Fibroblast of mammary gland (primary cell): ENCODE data around the gene FGGY.

ENCODE experiments used
- DNase-seq: peaks from one replicate; pipeline ENCODE4 v3.0.0-alpha.2; 2010; ENCODE audit warnings: low read depth
- H3K4me3 ChIP-seq: 2 replicates; pipeline ENCODE4 v1.5.1; 2011; ENCODE audit warnings: low read depth, mild to moderate bottlenecking, low read length, moderate library complexity; ENCODE audit not compliant: control insufficient read depth
- CTCF ChIP-seq: conservative IDR thresholded peaks from 2 replicates; pipeline ENCODE4 v1.5.1; 2011; ENCODE audit warnings: low read depth, low read length, inconsistent platforms; ENCODE audit not compliant: control insufficient read depth, insufficient read depth

Gene FGGY

DNA sequence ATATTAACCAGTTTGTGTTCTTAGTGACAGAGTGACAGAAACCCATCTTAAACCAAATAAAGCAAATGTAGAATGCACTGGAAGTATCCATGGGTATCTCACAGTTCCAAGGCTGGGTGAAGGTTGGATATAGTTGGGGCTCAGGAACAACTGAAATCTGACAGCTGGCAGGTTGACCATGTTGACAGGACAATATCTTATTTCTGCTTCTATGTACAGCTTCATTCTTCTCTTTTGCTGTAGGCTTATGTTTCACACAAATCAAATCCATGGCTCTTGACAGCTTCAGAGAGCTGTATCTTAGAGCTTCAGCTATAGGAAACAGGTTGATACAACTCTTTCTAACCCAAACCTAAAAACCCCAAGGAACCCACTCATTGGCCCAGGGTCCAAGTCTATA is 34.3 kb upstream of the FGGY start:
- no peak for DNase-seq
- TF ChIP-seq CTCF, result no peak

DNA sequence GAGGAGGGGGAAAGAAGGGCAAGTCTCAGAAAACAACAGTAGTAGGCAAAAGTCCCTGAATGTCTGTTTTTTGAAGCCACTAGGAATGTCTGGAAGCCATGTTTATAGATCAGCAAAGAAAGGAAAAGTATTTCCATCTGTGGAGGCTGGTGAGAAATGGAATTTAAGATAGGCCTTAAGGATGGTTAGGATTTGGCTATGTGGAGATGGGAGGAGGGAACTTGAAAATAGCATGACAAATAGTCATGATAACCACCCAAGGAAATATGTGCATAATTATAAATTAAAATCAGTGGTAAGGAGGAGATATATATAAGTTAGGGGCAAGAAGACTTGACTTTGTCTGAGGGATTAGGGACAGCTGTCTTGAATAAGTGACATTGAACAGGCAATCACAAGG is 33.8 kb upstream of the FGGY start:
- no peak for TF ChIP-seq CTCF
- no peak overlapping the region for H3K4me3 ChIP-seq
- no peak for DNase-seq

More for the DNA sequence above, 34.3 kb upstream of the FGGY start:
- no peak overlapping the region for H3K4me3 ChIP-seq

- no peak for DNase-seq
- TF ChIP-seq CTCF, result no peak
- H3K4me3 ChIP-seq, result no peak overlapping the region
Measured at GRCh38 chr1:59265622-59266021, 31.3 kb upstream of the FGGY start.

GRCh38 chr1:59266180-59266926 is 30.5 kb upstream of the FGGY start:
- no peak overlapping the region for H3K4me3 ChIP-seq
- DNase-seq, result no peak
- TF ChIP-seq CTCF, result no peak

GRCh38 chr1:59266927-59267293 is 30.0 kb upstream of the FGGY start:
- DNase-seq, result no peak
- TF ChIP-seq CTCF, result no peak
- H3K4me3 ChIP-seq, result no peak overlapping the region

- no peak overlapping the region for H3K4me3 ChIP-seq
- TF ChIP-seq CTCF, result no peak
- DNase-seq, result no peak
Measured at GRCh38 chr1:59268406-59268805, 28.5 kb upstream of the FGGY start.
